Hepatocyte (in vitro differentiated cells): ENCODE results near the gene PDF.
"Not testable (repeated sequence)": the region's sequence is repeated elsewhere in the genome, so short reads cannot be mapped to it uniquely, and the experiment has no call there.

Experiments
- EZH2 ChIP-seq: fragments of 200-600 bp; sonication (generic); IDR thresholded peaks from 2 replicates; pipeline ENCODE4 v1.6.1; 2016; ENCODE audit warnings: antibody characterized with exemption, mild to moderate bottlenecking, borderline replicate concordance
- TF ChIP-seq, protein P1 (sequence below): fragments of 200-600 bp; sonication (generic); IDR thresholded peaks from 2 replicates; pipeline ENCODE4 v1.5.1; 2016; ENCODE audit warnings: antibody characterized with exemption, mild to moderate bottlenecking; ENCODE audit not compliant: poor library complexity

- TF ChIP-seq, protein P1, sequence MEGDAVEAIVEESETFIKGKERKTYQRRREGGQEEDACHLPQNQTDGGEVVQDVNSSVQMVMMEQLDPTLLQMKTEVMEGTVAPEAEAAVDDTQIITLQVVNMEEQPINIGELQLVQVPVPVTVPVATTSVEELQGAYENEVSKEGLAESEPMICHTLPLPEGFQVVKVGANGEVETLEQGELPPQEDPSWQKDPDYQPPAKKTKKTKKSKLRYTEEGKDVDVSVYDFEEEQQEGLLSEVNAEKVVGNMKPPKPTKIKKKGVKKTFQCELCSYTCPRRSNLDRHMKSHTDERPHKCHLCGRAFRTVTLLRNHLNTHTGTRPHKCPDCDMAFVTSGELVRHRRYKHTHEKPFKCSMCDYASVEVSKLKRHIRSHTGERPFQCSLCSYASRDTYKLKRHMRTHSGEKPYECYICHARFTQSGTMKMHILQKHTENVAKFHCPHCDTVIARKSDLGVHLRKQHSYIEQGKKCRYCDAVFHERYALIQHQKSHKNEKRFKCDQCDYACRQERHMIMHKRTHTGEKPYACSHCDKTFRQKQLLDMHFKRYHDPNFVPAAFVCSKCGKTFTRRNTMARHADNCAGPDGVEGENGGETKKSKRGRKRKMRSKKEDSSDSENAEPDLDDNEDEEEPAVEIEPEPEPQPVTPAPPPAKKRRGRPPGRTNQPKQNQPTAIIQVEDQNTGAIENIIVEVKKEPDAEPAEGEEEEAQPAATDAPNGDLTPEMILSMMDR: not testable (repeated sequence)
- not testable (repeated sequence) for TF ChIP-seq EZH2
Observed at GRCh38 chr16:69291657-69292056, 38.7 kb downstream of the PDF start.
